Measurements from ENCODE around the gene ZNF273.

DNA sequence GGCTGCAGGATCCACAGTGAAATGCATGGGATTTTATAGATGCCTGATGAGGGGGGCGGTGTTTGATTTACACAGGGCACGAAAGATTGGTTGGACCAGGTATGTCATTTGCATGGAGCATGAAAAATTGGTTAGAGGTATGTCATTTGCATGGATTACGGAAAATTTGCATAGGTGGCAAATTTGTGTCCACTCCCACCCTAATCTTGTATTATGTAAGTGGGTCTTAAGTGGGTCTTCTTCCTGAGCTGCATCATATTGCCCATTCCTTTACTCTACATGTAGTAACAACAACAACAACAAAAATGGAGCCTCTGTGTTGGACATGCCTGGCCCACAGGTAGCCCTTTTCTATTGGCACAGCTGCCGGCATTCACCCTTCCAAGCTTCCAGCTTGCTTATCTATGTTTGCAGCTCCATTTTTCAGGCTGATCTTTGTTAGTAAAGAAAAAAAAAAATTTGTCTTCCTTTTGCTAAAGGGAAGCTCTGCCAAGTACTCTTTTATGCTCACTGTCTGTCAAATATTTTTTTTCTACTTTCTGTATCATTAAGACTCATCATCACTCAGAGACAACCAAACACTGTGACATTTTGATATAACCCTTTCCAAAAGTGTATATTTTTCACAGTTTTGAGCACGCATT lies 10.3 kb upstream of the ZNF273 start:
- TF ChIP-seq, protein P1, sequence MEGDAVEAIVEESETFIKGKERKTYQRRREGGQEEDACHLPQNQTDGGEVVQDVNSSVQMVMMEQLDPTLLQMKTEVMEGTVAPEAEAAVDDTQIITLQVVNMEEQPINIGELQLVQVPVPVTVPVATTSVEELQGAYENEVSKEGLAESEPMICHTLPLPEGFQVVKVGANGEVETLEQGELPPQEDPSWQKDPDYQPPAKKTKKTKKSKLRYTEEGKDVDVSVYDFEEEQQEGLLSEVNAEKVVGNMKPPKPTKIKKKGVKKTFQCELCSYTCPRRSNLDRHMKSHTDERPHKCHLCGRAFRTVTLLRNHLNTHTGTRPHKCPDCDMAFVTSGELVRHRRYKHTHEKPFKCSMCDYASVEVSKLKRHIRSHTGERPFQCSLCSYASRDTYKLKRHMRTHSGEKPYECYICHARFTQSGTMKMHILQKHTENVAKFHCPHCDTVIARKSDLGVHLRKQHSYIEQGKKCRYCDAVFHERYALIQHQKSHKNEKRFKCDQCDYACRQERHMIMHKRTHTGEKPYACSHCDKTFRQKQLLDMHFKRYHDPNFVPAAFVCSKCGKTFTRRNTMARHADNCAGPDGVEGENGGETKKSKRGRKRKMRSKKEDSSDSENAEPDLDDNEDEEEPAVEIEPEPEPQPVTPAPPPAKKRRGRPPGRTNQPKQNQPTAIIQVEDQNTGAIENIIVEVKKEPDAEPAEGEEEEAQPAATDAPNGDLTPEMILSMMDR (IDR thresholded peaks at IDR 0.05) = no peak
- TF ChIP-seq ZFX (IDR thresholded peaks at IDR 0.05; ENCODE audit: borderline replicate concordance) = no peak

Data from 22Rv1 (cell line).